Trophoblast cell (in vitro differentiated cells and primary cell): ENCODE results near the gene LSM12.

Experiments used
- DNase-seq, 2 donors: peaks; one replicate each; pipeline ENCODE4 v3.0.0-alpha.2; 2016
- H2AFZ ChIP-seq: 2 replicates; pipeline ENCODE4 v1.6.1; 2013; ENCODE audit warnings: low read length, moderate library complexity, mild to moderate bottlenecking; ENCODE audit not compliant: insufficient read depth, poor library complexity
- H2AK5ac ChIP-seq: 2 replicates; pipeline ENCODE4 v1.6.1; 2013; ENCODE audit warnings: mild to moderate bottlenecking, low read length
- H2BK120ac ChIP-seq: 2 replicates; pipeline ENCODE4 v1.6.1; 2013; ENCODE audit warnings: low read length, mild to moderate bottlenecking, moderate library complexity; ENCODE audit not compliant: insufficient read depth, poor library complexity
- H2BK12ac ChIP-seq: 2 replicates; pipeline ENCODE4 v1.6.1; 2013; ENCODE audit warnings: mild to moderate bottlenecking, low read length, moderate library complexity
- H2BK5ac ChIP-seq: 2 replicates; pipeline ENCODE4 v1.6.1; 2013; ENCODE audit warnings: low read length, low read depth, moderate library complexity, mild to moderate bottlenecking; ENCODE audit not compliant: poor library complexity
- H3K14ac ChIP-seq: 2 replicates; pipeline ENCODE4 v1.6.1; 2013; ENCODE audit warnings: mild to moderate bottlenecking, low read length
- H3K18ac ChIP-seq: 2 replicates; pipeline ENCODE4 v1.6.1; 2013; ENCODE audit warnings: mild to moderate bottlenecking, low read length
- H3K23ac ChIP-seq: 2 replicates; pipeline ENCODE4 v1.6.1; 2013; ENCODE audit warnings: low read length
- H3K27ac ChIP-seq: 2 replicates; pipeline ENCODE4 v1.5.1; 2013; ENCODE audit warnings: low read depth, mild to moderate bottlenecking, inconsistent platforms, low read length, moderate library complexity
- H3K27me3 ChIP-seq: 2 replicates; pipeline ENCODE4 v1.6.1; 2013; ENCODE audit warnings: inconsistent platforms, mild to moderate bottlenecking, low read length, moderate library complexity; ENCODE audit not compliant: insufficient read depth
- H3K36me3 ChIP-seq, 2 experiments: 1 replicate in 1 of 2; 2 replicates in 1 of 2; pipeline ENCODE4 v1.6.1; 2013; ENCODE audit warnings: low read length in 2 of 2, mild to moderate bottlenecking in 2 of 2, moderate library complexity in 1 of 2; ENCODE audit not compliant: insufficient read depth in 2 of 2, control insufficient read depth in 1 of 2
- H3K4ac ChIP-seq: 2 replicates; pipeline ENCODE4 v1.6.1; 2013; ENCODE audit warnings: low read depth, mild to moderate bottlenecking, low read length, moderate library complexity
- H3K4me1 ChIP-seq, 2 experiments: 1 replicate in 1 of 2; 2 replicates in 1 of 2; pipeline ENCODE4 v1.6.1; 2013; ENCODE audit warnings: low read length in 2 of 2, mild to moderate bottlenecking in 2 of 2, moderate library complexity in 1 of 2; ENCODE audit not compliant: insufficient read depth in 2 of 2, control insufficient read depth in 1 of 2
- H3K4me2 ChIP-seq: 2 replicates; pipeline ENCODE4 v1.6.1; 2013; ENCODE audit warnings: inconsistent platforms, mild to moderate bottlenecking, low read length, moderate library complexity
- H3K4me3 ChIP-seq: 2 replicates; pipeline ENCODE4 v1.5.1; 2013; ENCODE audit warnings: mild to moderate bottlenecking, low read depth, low read length, inconsistent platforms
- H3K79me1 ChIP-seq: one replicate; pipeline ENCODE4 v1.6.1; 2013; ENCODE audit warnings: low read length
- H3K79me2 ChIP-seq: 2 replicates; pipeline ENCODE4 v1.6.1; 2013; ENCODE audit warnings: low read length, mild to moderate bottlenecking; ENCODE audit not compliant: control insufficient read depth, insufficient read depth, poor library complexity
- H3K9ac ChIP-seq: 2 replicates; pipeline ENCODE4 v1.6.1; 2013; ENCODE audit warnings: mild to moderate bottlenecking, low read length
- H3K9me3 ChIP-seq: 2 replicates; pipeline ENCODE4 v1.6.1; 2013; ENCODE audit warnings: low read depth, mild to moderate bottlenecking, control low read depth, inconsistent platforms, low read length; ENCODE audit not compliant: insufficient read depth
- H4K12ac ChIP-seq: 2 replicates; pipeline ENCODE4 v1.6.1; 2013; ENCODE audit warnings: low read depth, mild to moderate bottlenecking, low read length, moderate library complexity
- H4K8ac ChIP-seq: 2 replicates; pipeline ENCODE4 v1.6.1; 2013; ENCODE audit warnings: low read depth, mild to moderate bottlenecking, low read length, moderate library complexity
- H4K91ac ChIP-seq: one replicate; pipeline ENCODE4 v1.6.1; 2013; ENCODE audit warnings: low read depth, mild to moderate bottlenecking, low read length, moderate library complexity
- WGBS: extraction: QIAGEN DNeasy Blood & Tissue Kit; methylation state at CpG from one replicate; pipeline ENCODE4 v1.1.7; 2013; ENCODE audit warnings: missing lambda C conversion rate; ENCODE audit not compliant: insufficient read length, insufficient coverage; ENCODE audit errors: extremely low coverage; 5-methylcytosine and 5-hydroxymethylcytosine counted together

The LSM12 gene

GRCh38 chr17:44095647-44096496, 29.4 kb upstream of the LSM12 start:
- Histone ChIP-seq H3K79me2 (no peaks in the 10 kb centered on the region), H4K12ac (peak overlapping the region; percentile 16), H3K23ac (no peak overlapping the region), H3K36me3 (peaks cover 23 to 25% of the 10 kb centered on the region in 2 experiments), H3K14ac (peak overlapping the region; percentile 34), H2BK5ac (peak overlapping the region; percentile 55), H3K4ac (peak overlapping the region; percentile 4), H3K4me1 (peaks cover 23 to 24% of the 10 kb centered on the region in 2 experiments), H3K79me1 (peaks cover 9% of the 10 kb centered on the region), H3K18ac (peak overlapping the region; percentile 50), H3K4me2 (peak overlapping the region; percentile 64), H3K27ac (peak overlapping the region; percentile 82), H3K9me3 (no peaks in the 10 kb centered on the region), H3K27me3 (no peaks in the 10 kb centered on the region), H3K4me3 (peak overlapping the region; percentile 45), H3K9ac (peak overlapping the region; percentile 4), H4K8ac (peak overlapping the region; percentile 82), H4K91ac (peak overlapping the region; percentile 78), H2AK5ac (no peak overlapping the region), H2AFZ (peak overlapping the region; percentile 49), H2BK12ac (no peak overlapping the region), H2BK120ac (peak overlapping the region; percentile 18)
- WGBS = no CpG with 5 or more reads among the region's 12 CpGs
- peak in 1 of 2 donors; percentile 21 for DNase-seq

GRCh38 chr17:44095388-44095646, 28.8 kb upstream of the LSM12 start:
- peaks cover 9% of the 10 kb centered on the region for H3K79me1 ChIP-seq

DNA sequence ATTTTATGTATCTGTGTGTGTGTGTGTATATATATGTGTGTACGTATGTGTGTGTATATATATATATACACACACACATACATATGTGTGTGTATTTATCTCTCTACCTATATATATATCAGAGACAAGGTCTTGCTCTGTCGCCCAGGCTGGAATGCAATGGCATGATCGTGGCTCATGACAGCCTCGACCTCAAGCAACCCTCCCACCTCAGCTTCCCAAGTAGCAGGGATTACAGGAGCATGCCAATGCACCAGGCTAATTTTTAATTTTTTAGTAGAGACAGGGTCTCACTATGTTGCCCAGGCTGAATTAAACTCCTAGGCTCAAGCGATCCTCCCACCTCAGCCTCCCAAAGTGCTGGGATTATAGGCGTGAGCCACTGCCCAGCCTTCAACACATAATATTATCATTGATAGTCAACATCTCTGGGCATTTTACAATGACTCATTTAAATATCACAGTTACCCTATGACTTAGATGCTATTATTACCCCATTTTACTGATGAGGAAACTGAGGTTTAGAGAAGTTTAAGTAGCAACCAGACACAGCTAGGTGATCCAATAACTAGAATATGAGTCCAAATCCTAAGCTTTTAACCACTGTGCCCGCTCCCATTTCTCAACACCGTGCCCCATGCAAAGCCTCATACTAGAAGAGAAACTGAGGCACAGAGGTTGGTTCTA, 28.4 kb upstream of the LSM12 start:
- H3K4me3 ChIP-seq = no peak overlapping the region
- no peak overlapping the region for H2AFZ ChIP-seq
- H4K12ac ChIP-seq = no peak overlapping the region
- H3K14ac ChIP-seq = peak overlapping the region; percentile 62
- H3K36me3 ChIP-seq = peaks cover 23 to 25% of the 10 kb centered on the region in 2 experiments
- H4K8ac ChIP-seq = peak overlapping the region; percentile 82
- no peaks in the 10 kb centered on the region for H3K27me3 ChIP-seq
- WGBS = no CpG with 5 or more reads among the region's 8 CpGs
- no peaks in the 10 kb centered on the region for H3K79me2 ChIP-seq
- no peak overlapping the region for H3K4me2 ChIP-seq
- no peak overlapping the region for H3K9ac ChIP-seq
- no peak overlapping the region for H3K23ac ChIP-seq
- peak overlapping the region; percentile 16 for H3K18ac ChIP-seq
- H3K4me1 ChIP-seq = peaks cover 23 to 24% of the 10 kb centered on the region in 2 experiments
- peaks cover 9% of the 10 kb centered on the region for H3K79me1 ChIP-seq
- H4K91ac ChIP-seq = peak overlapping the region; percentile 70
- no peaks in the 10 kb centered on the region for H3K9me3 ChIP-seq
- no peak overlapping the region for H3K27ac ChIP-seq
- H3K4ac ChIP-seq = no peak overlapping the region
- no peak for DNase-seq
- H2BK120ac ChIP-seq = peak overlapping the region; percentile 41
- peak overlapping the region; percentile 94 for H2AK5ac ChIP-seq
- H2BK5ac ChIP-seq = peak overlapping the region; percentile 44
- peak overlapping the region; percentile 59 for H2BK12ac ChIP-seq

More at GRCh38 chr17:44095388-44095646, 28.8 kb upstream of the LSM12 start:
- peak overlapping the region; percentile 70 for H4K91ac ChIP-seq
- H3K4me2 ChIP-seq = peak overlapping the region; percentile 64
- peak overlapping the region; percentile 44 for H2BK5ac ChIP-seq
- peak overlapping the region; percentile 62 for H3K14ac ChIP-seq
- no peak overlapping the region for H3K4ac ChIP-seq
- H2AFZ ChIP-seq = no peak overlapping the region
- H2BK12ac ChIP-seq = peak overlapping the region; percentile 59
- peaks cover 23 to 24% of the 10 kb centered on the region in 2 experiments for H3K4me1 ChIP-seq
- no peak for DNase-seq
- H4K8ac ChIP-seq = peak overlapping the region; percentile 82
- H3K18ac ChIP-seq = peak overlapping the region; percentile 16
- peaks cover 23 to 25% of the 10 kb centered on the region in 2 experiments for H3K36me3 ChIP-seq
- WGBS = no CpG with 5 or more reads among the region's 2 CpGs
- no peak overlapping the region for H3K27ac ChIP-seq
- H3K79me2 ChIP-seq = no peaks in the 10 kb centered on the region
- no peaks in the 10 kb centered on the region for H3K9me3 ChIP-seq
- peak overlapping the region; percentile 94 for H2AK5ac ChIP-seq
- H4K12ac ChIP-seq = no peak overlapping the region
- H3K4me3 ChIP-seq = no peak overlapping the region
- no peak overlapping the region for H3K9ac ChIP-seq
- H3K27me3 ChIP-seq = no peaks in the 10 kb centered on the region
- no peak overlapping the region for H3K23ac ChIP-seq
- peak overlapping the region; percentile 41 for H2BK120ac ChIP-seq

DNA sequence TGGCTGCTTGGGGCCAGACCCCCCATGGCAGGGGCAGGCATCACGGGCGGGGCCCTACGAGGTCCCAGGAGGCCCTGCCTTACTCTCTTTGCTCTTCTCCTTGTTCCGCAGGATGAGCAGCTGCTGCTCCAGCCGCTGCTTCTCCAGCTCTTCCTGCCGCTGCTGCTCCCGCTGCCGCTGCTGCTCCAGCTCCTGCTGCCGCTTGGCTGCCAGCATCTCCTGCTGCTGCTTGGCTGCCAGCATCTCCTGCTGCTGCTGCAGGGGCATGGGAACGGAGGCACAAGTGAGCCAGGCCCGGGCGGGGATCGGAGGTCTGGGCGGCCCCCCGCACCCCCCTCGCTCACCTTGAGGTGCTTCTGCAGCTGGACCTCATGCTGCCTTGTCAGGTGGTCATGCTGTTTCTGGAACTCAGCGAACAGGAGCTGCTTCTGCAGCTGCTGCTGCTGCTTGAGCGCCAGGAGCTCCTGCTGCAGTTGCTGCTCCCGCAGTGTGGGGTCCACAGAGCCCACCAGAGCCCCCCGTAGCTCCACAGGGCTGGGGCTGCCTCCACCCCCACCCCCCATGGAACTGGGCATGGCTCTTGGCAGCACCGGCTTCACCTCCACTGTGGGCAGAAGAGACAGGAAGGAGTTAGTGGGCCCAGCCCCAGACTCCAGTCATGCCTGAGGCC, 26.9 kb upstream of the LSM12 start:
- Histone ChIP-seq H2AK5ac (no peak overlapping the region), H3K27me3 (no peaks in the 10 kb centered on the region), H4K12ac (no peak overlapping the region), H3K4me3 (no peak overlapping the region), H3K18ac (no peak overlapping the region), H3K79me2 (no peaks in the 10 kb centered on the region), H3K23ac (no peak overlapping the region), H3K4ac (no peak overlapping the region), H3K9me3 (no peaks in the 10 kb centered on the region), H2BK12ac (no peak overlapping the region), H3K27ac (no peak overlapping the region), H3K14ac (no peak overlapping the region), H3K36me3 (peaks cover 25 to 30% of the 10 kb centered on the region in 2 experiments), H2BK120ac (no peak overlapping the region), H4K91ac (no peak overlapping the region), H3K4me1 (peaks cover 23 to 25% of the 10 kb centered on the region in 2 experiments), H2BK5ac (no peak overlapping the region), H3K9ac (no peak overlapping the region), H3K4me2 (no peak overlapping the region), H3K79me1 (peaks cover 9% of the 10 kb centered on the region), H4K8ac (no peak overlapping the region), H2AFZ (no peak overlapping the region)
- DNase-seq = no peak
- WGBS = no CpG with 5 or more reads among the region's 21 CpGs
